ENCODE data around the gene PLEKHG2.

Gene PLEKHG2

GRCh38 chr19:39390751-39391437 lies 21.6 kb upstream of the PLEKHG2 start, which contains the start of the genes MED29 and PAF1:
Gene MED29 (plus strand): TSS chr19:39391378. CDS start chr19:39391423, 45 bp downstream.
Gene PAF1 (minus strand): TSS chr19:39391106. CDS start chr19:39390864, 242 bp downstream.
- Histone ChIP-seq H3K27ac (peak within 1 kb of the TSS; percentile 98), H3K36me3 (peaks cover 54% of the 10 kb centered on the region), H3K9me3 (ENCODE audit: severe bottlenecking) (no peaks in the 10 kb centered on the region), H3K4me3 (ENCODE audit: low read depth, low read length) (peak within 1 kb of the TSS; percentile 99), H3K27me3 (ENCODE audit: insufficient read depth, low read depth, severe bottlenecking) (no peaks in the 10 kb centered on the region)
- peak; percentile 98 for DNase-seq
- TF ChIP-seq CTCF (IDR thresholded peaks at IDR 0.05; ENCODE audit: low read depth, low read length), result 0 out of 2 replicates have a peak, but pooled peaks have one; percentile 10

- peaks cover 21% of the 10 kb centered on the region for H3K36me3 ChIP-seq
- H3K27me3 ChIP-seq (ENCODE audit: insufficient read depth, low read depth, severe bottlenecking), result no peaks in the 10 kb centered on the region
- DNase-seq, result peak; percentile 81
- H3K9me3 ChIP-seq (ENCODE audit: severe bottlenecking), result no peaks in the 10 kb centered on the region
- peak overlapping the region; percentile 20; the same call in 1 of the 2 replicates for H3K27ac ChIP-seq
- TF ChIP-seq CTCF (IDR thresholded peaks at IDR 0.05; ENCODE audit: low read depth, low read length), result peak; percentile 97
- no peak overlapping the region for H3K4me3 ChIP-seq (ENCODE audit: low read depth, low read length)
These were observed 14.8 kb upstream of the PLEKHG2 start for GRCh38 chr19:39397360-39398296.

GRCh38 chr19:39398297-39398864 lies 14.1 kb upstream of the PLEKHG2 start:
- no peak overlapping the region for H3K4me3 ChIP-seq (ENCODE audit: low read depth, low read length)
- DNase-seq, result no peak
- no peaks in the 10 kb centered on the region for H3K27me3 ChIP-seq (ENCODE audit: insufficient read depth, low read depth, severe bottlenecking)
- H3K27ac ChIP-seq, result no peak overlapping the region; the same call in 1 of the 2 replicates
- no peaks in the 10 kb centered on the region for H3K9me3 ChIP-seq (ENCODE audit: severe bottlenecking)
- TF ChIP-seq CTCF (IDR thresholded peaks at IDR 0.05; ENCODE audit: low read depth, low read length), result no peak
- peaks cover 20% of the 10 kb centered on the region for H3K36me3 ChIP-seq

GRCh38 chr19:39399668-39400050 lies 12.8 kb upstream of the PLEKHG2 start:
- peaks cover 12% of the 10 kb centered on the region for H3K36me3 ChIP-seq
- no peak for TF ChIP-seq CTCF (IDR thresholded peaks at IDR 0.05; ENCODE audit: low read depth, low read length)
- H3K4me3 ChIP-seq (ENCODE audit: low read depth, low read length), result no peak overlapping the region
- no peaks in the 10 kb centered on the region for H3K27me3 ChIP-seq (ENCODE audit: insufficient read depth, low read depth, severe bottlenecking)
- DNase-seq, result no peak
- no peak overlapping the region for H3K27ac ChIP-seq
- no peaks in the 10 kb centered on the region for H3K9me3 ChIP-seq (ENCODE audit: severe bottlenecking)

- Histone ChIP-seq H3K36me3 (peaks cover 9% of the 10 kb centered on the region), H3K27me3 (ENCODE audit: insufficient read depth, low read depth, severe bottlenecking) (no peaks in the 10 kb centered on the region), H3K4me3 (ENCODE audit: low read depth, low read length) (no peak overlapping the region), H3K27ac (no peak overlapping the region), H3K9me3 (ENCODE audit: severe bottlenecking) (no peaks in the 10 kb centered on the region)
- TF ChIP-seq CTCF (IDR thresholded peaks at IDR 0.05; ENCODE audit: low read depth, low read length), result no peak
- no peak for DNase-seq
These were observed 12.4 kb upstream of the PLEKHG2 start for GRCh38 chr19:39400061-39400460.
